GM19240 (cell line): ENCODE measurements around the gene SBNO1.
"Not testable (repeated sequence)": the region's sequence is repeated elsewhere in the genome, so short reads cannot be mapped to it uniquely, and the experiment has no call there.

Experiments used
- DNase-seq: peaks from one replicate; pipeline ENCODE4 v3.0.0; 2011; ENCODE audit warnings: low spot score; ENCODE audit not compliant: insufficient read length

SBNO1 gene

GRCh38 chr12:123388951-123389559 lies 24.4 kb upstream of the SBNO1 start:
- DNase-seq: no peak

GRCh38 chr12:123388177-123388950 lies 23.7 kb upstream of the SBNO1 start:
- DNase-seq: peak; percentile 85

- no peak for DNase-seq
These were observed 23.0 kb upstream of the SBNO1 start for GRCh38 chr12:123387508-123388176.

- DNase-seq: not testable (repeated sequence)
These were observed 20.9 kb upstream of the SBNO1 start for GRCh38 chr12:123385536-123385935.

- DNase-seq: no peak
These were observed 20.3 kb upstream of the SBNO1 start for GRCh38 chr12:123384994-123385376.

GRCh38 chr12:123384318-123384993 lies 19.8 kb upstream of the SBNO1 start:
- no peak for DNase-seq

- DNase-seq: no peak
These were observed 18.0 kb upstream of the SBNO1 start for GRCh38 chr12:123382684-123383083.

GRCh38 chr12:123379391-123379790 lies 14.7 kb upstream of the SBNO1 start:
- no peak for DNase-seq

GRCh38 chr12:123372415-123372814 lies 7.8 kb upstream of the SBNO1 start:
- not testable (repeated sequence) for DNase-seq

- DNase-seq: not testable (repeated sequence)
These were observed 7.2 kb upstream of the SBNO1 start for GRCh38 chr12:123371667-123372368.

GRCh38 chr12:123369229-123369628 lies 4.6 kb upstream of the SBNO1 start:
- no peak for DNase-seq

GRCh38 chr12:123368431-123368830 lies 3.8 kb upstream of the SBNO1 start:
- DNase-seq: not testable (repeated sequence)

GRCh38 chr12:123367511-123367910 lies 2.9 kb upstream of the SBNO1 start:
- DNase-seq: no peak

- DNase-seq: peak; percentile 91
These were observed 624 bp upstream of the SBNO1 start for GRCh38 chr12:123365025-123365917.

GRCh38 chr12:123363740-123364531 lies 711 bp downstream of the SBNO1 start:
- DNase-seq: no peak

GRCh38 chr12:123363390-123363739 lies 1.3 kb downstream of the SBNO1 start:
- DNase-seq: no peak

- no peak for DNase-seq
These were observed 6.6 kb downstream of the SBNO1 start for GRCh38 chr12:123358035-123358434.

GRCh38 chr12:123356159-123356670 lies 8.4 kb downstream of the SBNO1 start:
- no peak for DNase-seq

- no peak for DNase-seq
These were observed 10.0 kb downstream of the SBNO1 start for GRCh38 chr12:123354600-123354999.
